Measurements from ENCODE around the gene DIAPH3.

DIAPH3 gene

GRCh38 chr13:59856281-59856810, 307.4 kb downstream of the DIAPH3 start:
- DNase-seq (ENCODE audit: insufficient read length) (no peak), FAIRE-seq (no peak)
- TF ChIP-seq TAF1 (IDR thresholded peaks at IDR 0.05; ENCODE audit: borderline replicate concordance, low read depth, low read length): no peak
- TF ChIP-seq POLR2AphosphoS5 (IDR thresholded peaks at IDR 0.05; ENCODE audit: low read depth, low read length): no peak
- no peak for TF ChIP-seq POLR2A (IDR thresholded peaks at IDR 0.05; ENCODE audit: low read depth, low read length)

- TF ChIP-seq POLR2AphosphoS5 (IDR thresholded peaks at IDR 0.05; ENCODE audit: low read depth, low read length) (no peak), POLR2A (IDR thresholded peaks at IDR 0.05; ENCODE audit: low read depth, low read length) (no peak), TAF1 (IDR thresholded peaks at IDR 0.05; ENCODE audit: borderline replicate concordance, low read depth, low read length) (no peak)
- DNase-seq (ENCODE audit: insufficient read length) (no peak), FAIRE-seq (no peak)
Observed at GRCh38 chr13:59846845-59847620, 316.7 kb downstream of the DIAPH3 start.

- no peak for DNase-seq (ENCODE audit: insufficient read length)
- no peak for TF ChIP-seq POLR2AphosphoS5 (IDR thresholded peaks at IDR 0.05; ENCODE audit: low read depth, low read length)
- TF ChIP-seq POLR2A (IDR thresholded peaks at IDR 0.05; ENCODE audit: low read depth, low read length): no peak
- TF ChIP-seq TAF1 (IDR thresholded peaks at IDR 0.05; ENCODE audit: borderline replicate concordance, low read depth, low read length): no peak
- no peak for FAIRE-seq
Observed at GRCh38 chr13:59843040-59843439, 320.7 kb downstream of the DIAPH3 start.

DNA sequence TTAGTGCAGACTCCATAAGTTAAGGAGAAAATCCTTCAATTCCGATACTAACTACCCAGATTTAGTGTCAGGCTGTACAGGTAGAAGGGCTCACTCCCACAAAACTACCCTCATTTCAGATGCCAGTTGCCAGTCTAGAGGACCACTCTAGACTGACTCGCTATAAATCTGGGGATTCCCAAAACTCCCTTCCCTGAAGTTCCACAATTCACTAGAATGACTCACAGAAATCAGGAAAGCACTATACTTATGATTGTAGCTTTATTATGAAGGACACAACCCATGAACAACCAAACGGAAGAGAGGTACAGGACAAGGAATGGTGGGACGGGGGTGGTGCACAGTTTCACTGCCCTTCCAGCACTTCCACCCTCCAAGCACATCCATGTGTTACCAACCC, 321.2 kb downstream of the DIAPH3 start:
- DNase-seq (ENCODE audit: insufficient read length): no peak
- no peak for TF ChIP-seq POLR2A (IDR thresholded peaks at IDR 0.05; ENCODE audit: low read depth, low read length)
- TF ChIP-seq POLR2AphosphoS5 (IDR thresholded peaks at IDR 0.05; ENCODE audit: low read depth, low read length): no peak
- TF ChIP-seq TAF1 (IDR thresholded peaks at IDR 0.05; ENCODE audit: borderline replicate concordance, low read depth, low read length): no peak
- no peak for FAIRE-seq

DNA sequence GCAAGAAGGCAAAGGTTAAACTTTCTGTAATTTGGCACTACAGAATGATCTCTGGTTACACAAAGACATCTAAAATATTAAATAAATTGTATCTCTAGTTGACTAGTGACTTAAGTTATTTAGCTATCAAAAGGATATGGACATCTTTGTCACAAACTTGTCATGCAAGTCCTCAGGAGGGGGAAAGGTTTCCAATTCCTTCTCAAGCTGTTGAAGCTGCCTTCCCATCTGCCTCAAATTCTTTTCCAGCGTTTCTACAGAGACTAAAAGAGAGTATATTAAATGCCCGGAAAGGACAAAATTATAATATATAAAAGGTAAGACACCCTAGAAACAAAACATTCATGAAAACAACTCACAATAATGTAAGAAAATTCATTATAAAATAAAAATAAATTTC, 324.5 kb downstream of the DIAPH3 start:
- TF ChIP-seq POLR2AphosphoS5 (IDR thresholded peaks at IDR 0.05; ENCODE audit: low read depth, low read length): no peak
- no peak for TF ChIP-seq TAF1 (IDR thresholded peaks at IDR 0.05; ENCODE audit: borderline replicate concordance, low read depth, low read length)
- no peak for TF ChIP-seq POLR2A (IDR thresholded peaks at IDR 0.05; ENCODE audit: low read depth, low read length)
- FAIRE-seq: no peak
- no peak for DNase-seq (ENCODE audit: insufficient read length)

DNA sequence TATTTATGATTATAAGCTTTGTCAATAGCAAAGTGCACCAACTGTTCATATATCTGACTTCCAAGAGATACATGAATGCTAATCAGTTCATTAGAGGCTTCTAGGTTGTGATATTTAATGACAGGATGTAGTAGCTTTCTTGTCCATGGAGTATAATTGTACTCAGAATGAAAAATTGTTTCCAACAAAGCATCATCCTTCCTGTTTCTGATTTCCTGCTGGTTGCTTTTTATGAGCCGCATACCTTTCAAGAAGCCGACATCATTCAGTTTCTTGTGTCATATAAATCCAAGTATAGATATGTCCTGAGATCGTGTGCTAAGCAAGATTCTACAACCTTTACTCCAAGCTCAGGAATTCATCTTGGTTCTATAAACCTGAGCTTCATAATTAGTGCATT, 326.6 kb downstream of the DIAPH3 start:
- FAIRE-seq: no peak
- TF ChIP-seq POLR2A (IDR thresholded peaks at IDR 0.05; ENCODE audit: low read depth, low read length): no peak
- TF ChIP-seq TAF1 (IDR thresholded peaks at IDR 0.05; ENCODE audit: borderline replicate concordance, low read depth, low read length): no peak
- no peak for TF ChIP-seq POLR2AphosphoS5 (IDR thresholded peaks at IDR 0.05; ENCODE audit: low read depth, low read length)
- no peak for DNase-seq (ENCODE audit: insufficient read length)

GRCh38 chr13:59835569-59835968, 328.2 kb downstream of the DIAPH3 start:
- DNase-seq (ENCODE audit: insufficient read length) (no peak), FAIRE-seq (no peak)
- no peak for TF ChIP-seq TAF1 (IDR thresholded peaks at IDR 0.05; ENCODE audit: borderline replicate concordance, low read depth, low read length)
- TF ChIP-seq POLR2AphosphoS5 (IDR thresholded peaks at IDR 0.05; ENCODE audit: low read depth, low read length): no peak
- no peak for TF ChIP-seq POLR2A (IDR thresholded peaks at IDR 0.05; ENCODE audit: low read depth, low read length)

GRCh38 chr13:59834801-59835200, 328.9 kb downstream of the DIAPH3 start:
- FAIRE-seq: no peak
- DNase-seq (ENCODE audit: insufficient read length): no peak
- TF ChIP-seq POLR2A (IDR thresholded peaks at IDR 0.05; ENCODE audit: low read depth, low read length) (no peak), TAF1 (IDR thresholded peaks at IDR 0.05; ENCODE audit: borderline replicate concordance, low read depth, low read length) (no peak), POLR2AphosphoS5 (IDR thresholded peaks at IDR 0.05; ENCODE audit: low read depth, low read length) (no peak)

GRCh38 chr13:59829690-59830089, 334.0 kb downstream of the DIAPH3 start:
- DNase-seq (ENCODE audit: insufficient read length): no peak
- TF ChIP-seq POLR2A (IDR thresholded peaks at IDR 0.05; ENCODE audit: low read depth, low read length): no peak
- no peak for TF ChIP-seq POLR2AphosphoS5 (IDR thresholded peaks at IDR 0.05; ENCODE audit: low read depth, low read length)
- no peak for TF ChIP-seq TAF1 (IDR thresholded peaks at IDR 0.05; ENCODE audit: borderline replicate concordance, low read depth, low read length)
- no peak for FAIRE-seq

- no peak for DNase-seq (ENCODE audit: insufficient read length)
- TF ChIP-seq TAF1 (IDR thresholded peaks at IDR 0.05; ENCODE audit: borderline replicate concordance, low read depth, low read length) (no peak), POLR2AphosphoS5 (IDR thresholded peaks at IDR 0.05; ENCODE audit: low read depth, low read length) (no peak), POLR2A (IDR thresholded peaks at IDR 0.05; ENCODE audit: low read depth, low read length) (no peak)
- no peak for FAIRE-seq
Observed at GRCh38 chr13:59823486-59823885, 340.2 kb downstream of the DIAPH3 start.

- FAIRE-seq (no peak), DNase-seq (ENCODE audit: insufficient read length) (no peak)
- TF ChIP-seq POLR2AphosphoS5 (IDR thresholded peaks at IDR 0.05; ENCODE audit: low read depth, low read length): no peak
- no peak for TF ChIP-seq TAF1 (IDR thresholded peaks at IDR 0.05; ENCODE audit: borderline replicate concordance, low read depth, low read length)
- TF ChIP-seq POLR2A (IDR thresholded peaks at IDR 0.05; ENCODE audit: low read depth, low read length): no peak
Observed at GRCh38 chr13:59809564-59809963, 354.2 kb downstream of the DIAPH3 start.

DNA sequence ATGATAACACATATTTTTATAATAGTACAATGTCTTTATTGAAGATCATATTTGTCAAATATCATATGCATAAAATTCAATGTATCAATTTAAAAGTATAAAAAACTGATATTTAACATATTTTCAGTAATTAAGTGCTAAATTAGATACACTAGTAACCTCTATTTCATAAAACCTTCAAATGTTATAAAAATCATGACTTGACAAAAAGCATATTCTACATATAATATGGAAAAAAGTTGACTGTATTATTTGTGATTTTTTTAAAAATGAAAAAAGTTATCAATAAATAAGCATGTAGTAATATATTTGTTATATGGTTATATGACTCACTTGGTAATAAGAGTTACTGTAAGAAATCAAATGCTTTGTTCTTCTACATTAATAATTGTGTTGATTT, 356.9 kb downstream of the DIAPH3 start:
- no peak for DNase-seq (ENCODE audit: insufficient read length)
- no peak for FAIRE-seq
- TF ChIP-seq POLR2AphosphoS5 (IDR thresholded peaks at IDR 0.05; ENCODE audit: low read depth, low read length) (no peak), TAF1 (IDR thresholded peaks at IDR 0.05; ENCODE audit: borderline replicate concordance, low read depth, low read length) (no peak), POLR2A (IDR thresholded peaks at IDR 0.05; ENCODE audit: low read depth, low read length) (no peak)

Data from GM12892 (cell line).